GM12864 (cell line): ENCODE data around the gene RP9.

Experiments
- DNase-seq: peaks from one replicate; pipeline ENCODE4 v3.0.0-alpha.2; 2011; ENCODE audit warnings: low read depth
- H3K4me3 ChIP-seq: 2 replicates; pipeline ENCODE4 v1.5.1; 2011; ENCODE audit warnings: mild to moderate bottlenecking, low read depth, low read length, control low read depth
- TF ChIP-seq, protein P1 (sequence below): IDR thresholded peaks from 2 replicates; pipeline ENCODE4 v1.5.1; 2011; ENCODE audit warnings: low read depth, mild to moderate bottlenecking, moderate library complexity, low read length, control low read depth, inconsistent platforms; ENCODE audit errors: missing control alignments

The RP9 gene

GRCh38 chr7:33059635-33060034 is 49.6 kb downstream of the RP9 start:
- TF ChIP-seq, protein P1, sequence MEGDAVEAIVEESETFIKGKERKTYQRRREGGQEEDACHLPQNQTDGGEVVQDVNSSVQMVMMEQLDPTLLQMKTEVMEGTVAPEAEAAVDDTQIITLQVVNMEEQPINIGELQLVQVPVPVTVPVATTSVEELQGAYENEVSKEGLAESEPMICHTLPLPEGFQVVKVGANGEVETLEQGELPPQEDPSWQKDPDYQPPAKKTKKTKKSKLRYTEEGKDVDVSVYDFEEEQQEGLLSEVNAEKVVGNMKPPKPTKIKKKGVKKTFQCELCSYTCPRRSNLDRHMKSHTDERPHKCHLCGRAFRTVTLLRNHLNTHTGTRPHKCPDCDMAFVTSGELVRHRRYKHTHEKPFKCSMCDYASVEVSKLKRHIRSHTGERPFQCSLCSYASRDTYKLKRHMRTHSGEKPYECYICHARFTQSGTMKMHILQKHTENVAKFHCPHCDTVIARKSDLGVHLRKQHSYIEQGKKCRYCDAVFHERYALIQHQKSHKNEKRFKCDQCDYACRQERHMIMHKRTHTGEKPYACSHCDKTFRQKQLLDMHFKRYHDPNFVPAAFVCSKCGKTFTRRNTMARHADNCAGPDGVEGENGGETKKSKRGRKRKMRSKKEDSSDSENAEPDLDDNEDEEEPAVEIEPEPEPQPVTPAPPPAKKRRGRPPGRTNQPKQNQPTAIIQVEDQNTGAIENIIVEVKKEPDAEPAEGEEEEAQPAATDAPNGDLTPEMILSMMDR: no peak
- H3K4me3 ChIP-seq: no peak overlapping the region
- DNase-seq: no peak

GRCh38 chr7:33055158-33055557 is 54.0 kb downstream of the RP9 start:
- TF ChIP-seq, protein P1: no peak
- no peak for DNase-seq
- no peak overlapping the region for H3K4me3 ChIP-seq

DNA sequence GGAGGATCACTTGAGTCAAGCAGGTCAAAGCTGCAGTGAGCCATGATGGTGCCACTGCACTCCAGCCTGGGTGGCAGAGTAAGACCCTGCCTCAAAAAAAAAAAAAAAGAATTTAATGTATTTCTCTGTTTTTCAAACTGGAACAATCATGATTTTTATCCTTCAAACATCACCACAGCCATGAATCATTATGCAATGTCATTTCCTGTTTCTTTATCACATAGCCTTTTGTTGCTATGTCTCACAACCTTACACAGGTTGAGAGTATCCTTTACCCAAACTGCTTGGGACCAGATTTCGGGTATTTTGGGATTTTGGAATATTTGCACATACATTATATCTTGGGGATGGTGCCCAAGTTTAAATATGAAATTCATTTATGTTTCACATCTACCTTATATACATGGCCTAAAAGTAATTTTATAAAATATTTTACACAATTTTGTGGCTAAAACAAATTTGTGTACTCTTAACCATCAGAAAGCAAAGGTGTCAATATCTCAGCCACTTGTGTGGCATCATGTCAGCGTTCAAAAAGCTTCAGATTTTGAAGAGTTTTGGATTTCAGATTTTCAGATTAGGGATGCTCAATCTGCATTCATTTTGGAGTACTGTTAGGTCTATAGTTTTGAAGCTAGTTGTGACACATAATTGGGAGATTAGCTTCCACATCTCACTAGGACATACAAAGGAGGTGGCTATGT is 54.8 kb downstream of the RP9 start:
- TF ChIP-seq, protein P1: no peak
- H3K4me3 ChIP-seq: no peak overlapping the region

DNA sequence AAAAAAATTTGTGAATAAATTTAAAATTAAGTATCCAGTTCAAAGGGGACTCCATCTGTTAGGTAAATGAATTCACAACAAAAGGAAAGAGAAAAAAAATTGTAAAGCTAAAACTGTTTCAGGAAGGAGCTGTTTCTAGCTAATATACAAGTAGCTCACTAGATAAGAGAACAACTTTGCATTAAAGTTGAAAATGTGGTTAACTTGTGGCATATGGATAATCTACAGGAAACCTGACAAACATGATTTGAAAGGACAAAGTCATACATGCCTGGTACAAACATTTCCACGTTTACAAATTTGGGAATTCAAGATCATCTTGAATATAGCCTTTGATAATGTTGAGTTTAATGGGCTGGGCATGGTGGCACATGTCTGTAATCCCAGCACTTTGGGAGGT is 55.5 kb downstream of the RP9 start:
- no peak for DNase-seq
- H3K4me3 ChIP-seq: no peak overlapping the region

More for the DNA sequence above, 54.8 kb downstream of the RP9 start:
- no peak for DNase-seq

GRCh38 chr7:33050535-33051318 is 58.5 kb downstream of the RP9 start:
- TF ChIP-seq, protein P1: peak; percentile 41
- DNase-seq: no peak
- H3K4me3 ChIP-seq: no peak overlapping the region; the same call in 1 of the 2 replicates

More for the DNA sequence above, 55.5 kb downstream of the RP9 start:
- TF ChIP-seq, protein P1: no peak

GRCh38 chr7:33048704-33049103 is 60.5 kb downstream of the RP9 start:
- H3K4me3 ChIP-seq: no peak overlapping the region
- TF ChIP-seq, protein P1: no peak
- DNase-seq: no peak
